GM18505 (cell line): ENCODE data around the gene TNRC18.

Source experiments
- ATAC-seq: cut with Tn5 transposase; IDR thresholded peaks from one replicate; pipeline ENCODE4 v1.9.1; 2021; ENCODE audit not compliant: unreplicated experiment
- POLR2A ChIP-seq: IDR thresholded peaks from 4 replicates; pipeline ENCODE4 v1.6.1; 2011; ENCODE audit warnings: borderline replicate concordance; ENCODE audit not compliant: insufficient read depth, insufficient read length; ENCODE audit errors: extremely low read depth

Gene TNRC18

DNA sequence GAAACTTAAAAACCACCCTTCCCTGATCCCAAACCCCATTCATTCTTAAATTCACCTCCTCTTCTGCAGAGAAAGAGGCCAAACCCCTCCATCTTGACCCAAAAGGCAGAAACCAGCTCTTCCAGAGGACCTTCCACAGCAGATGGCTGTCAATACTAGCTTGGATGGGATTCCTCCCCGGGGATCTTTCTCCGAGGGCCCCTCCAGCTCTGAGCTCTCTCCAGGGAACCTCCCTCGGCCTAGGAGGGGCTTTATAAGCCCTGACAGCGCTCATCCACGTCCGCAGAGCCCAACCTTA is 5.4 kb downstream of the TNRC18 start:
- no peak for TF ChIP-seq POLR2A
- ATAC-seq = no peak

- no peak for ATAC-seq
These were observed 6.2 kb downstream of the TNRC18 start for GRCh38 chr7:5417106-5418071.

GRCh38 chr7:5414916-5415315 is 8.7 kb downstream of the TNRC18 start:
- TF ChIP-seq POLR2A = no peak
- no peak for ATAC-seq

More at GRCh38 chr7:5417106-5418071, 6.2 kb downstream of the TNRC18 start:
- no peak for TF ChIP-seq POLR2A

GRCh38 chr7:5413449-5413786 is 10.2 kb downstream of the TNRC18 start:
- no peak for TF ChIP-seq POLR2A
- ATAC-seq = no peak

DNA sequence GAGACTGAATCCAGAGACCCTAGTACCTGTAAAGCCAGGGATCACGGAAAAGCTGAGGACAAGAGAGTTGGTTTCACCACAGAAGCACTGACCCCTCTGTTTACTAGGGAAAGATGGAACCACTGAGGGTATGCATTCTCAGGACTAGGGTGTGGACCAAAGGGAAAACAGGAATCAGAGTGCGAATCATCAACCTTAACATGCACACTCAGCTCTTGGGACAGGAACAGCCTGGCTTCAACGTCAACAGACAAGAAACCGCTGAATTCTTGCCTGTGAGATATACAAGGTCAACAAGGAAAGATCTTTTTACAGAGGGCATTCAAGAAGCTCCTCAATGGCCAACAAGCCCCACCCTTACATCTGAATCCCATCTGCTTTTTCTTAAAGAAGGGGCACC is 14.9 kb downstream of the TNRC18 start:
- TF ChIP-seq POLR2A = no peak
- ATAC-seq = no peak

DNA sequence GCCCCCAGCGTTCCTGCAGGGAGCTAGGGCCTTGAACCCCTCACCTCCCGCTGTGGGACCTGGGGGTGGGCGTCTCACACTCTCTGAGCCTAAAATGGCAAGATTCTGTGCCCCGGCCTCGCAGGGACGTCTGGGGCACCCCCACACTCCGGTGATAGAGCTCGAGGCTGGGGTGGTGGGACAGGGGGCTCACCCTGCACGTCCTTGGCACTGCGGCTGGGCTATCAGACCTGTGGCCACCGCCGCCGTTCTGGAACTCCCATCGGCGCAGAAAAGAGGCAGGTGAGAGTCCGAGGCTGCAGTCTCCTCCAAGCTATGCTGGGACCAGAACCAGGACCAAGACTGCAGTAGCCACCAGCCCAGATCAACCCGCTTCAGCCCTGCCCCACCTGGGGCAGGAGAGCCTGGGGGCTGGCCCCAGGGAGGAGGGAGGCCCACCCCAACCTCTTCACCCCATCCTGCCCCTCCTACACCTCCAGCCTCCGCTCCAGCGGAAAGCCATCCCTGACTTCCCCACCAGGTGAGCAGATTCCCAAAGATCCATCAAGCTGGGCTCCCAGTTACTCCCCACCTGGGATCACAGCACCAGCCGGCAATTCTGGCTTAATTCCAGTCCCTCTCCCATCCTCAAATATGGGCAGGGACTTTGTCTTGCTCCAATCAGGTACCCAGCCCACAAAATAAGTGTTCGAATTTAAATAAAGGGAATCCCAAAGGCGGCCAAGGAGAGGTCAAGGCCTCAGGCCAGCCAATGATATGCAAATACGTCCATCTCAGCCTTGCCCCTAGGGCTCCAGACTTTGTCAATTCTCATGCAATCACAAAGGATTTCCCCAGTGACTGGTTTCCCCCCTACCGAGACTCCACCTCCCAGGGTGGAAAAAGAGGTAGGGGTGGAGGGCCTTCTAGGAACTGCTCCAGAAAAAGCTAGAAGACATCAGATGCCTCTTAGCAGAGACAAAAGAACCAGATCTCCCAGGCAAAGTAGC is 16.4 kb downstream of the TNRC18 start:
- no peak for TF ChIP-seq POLR2A
- ATAC-seq = no peak

- ATAC-seq = no peak
- no peak for TF ChIP-seq POLR2A
These were observed 19.2 kb downstream of the TNRC18 start for GRCh38 chr7:5404421-5404826.

DNA sequence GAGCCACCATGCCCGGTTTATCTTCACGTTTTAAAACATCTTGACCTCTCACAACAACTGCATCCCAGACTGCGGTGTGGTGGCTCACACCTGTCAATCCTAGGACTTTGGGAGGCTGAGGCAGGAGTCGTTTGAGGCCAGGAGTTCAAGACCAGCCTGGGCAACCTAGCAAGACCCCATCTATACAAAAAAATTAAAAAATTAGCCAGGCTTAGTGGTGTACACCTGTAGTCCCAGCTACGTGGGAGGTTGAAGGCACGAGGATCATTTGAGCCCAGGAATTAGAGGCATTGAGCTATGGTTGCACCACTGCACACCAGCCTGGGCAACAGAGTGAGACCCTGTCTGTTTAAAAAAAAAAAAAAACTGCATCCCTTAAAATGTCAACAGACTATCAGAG is 20.2 kb downstream of the TNRC18 start:
- ATAC-seq = no peak

DNA sequence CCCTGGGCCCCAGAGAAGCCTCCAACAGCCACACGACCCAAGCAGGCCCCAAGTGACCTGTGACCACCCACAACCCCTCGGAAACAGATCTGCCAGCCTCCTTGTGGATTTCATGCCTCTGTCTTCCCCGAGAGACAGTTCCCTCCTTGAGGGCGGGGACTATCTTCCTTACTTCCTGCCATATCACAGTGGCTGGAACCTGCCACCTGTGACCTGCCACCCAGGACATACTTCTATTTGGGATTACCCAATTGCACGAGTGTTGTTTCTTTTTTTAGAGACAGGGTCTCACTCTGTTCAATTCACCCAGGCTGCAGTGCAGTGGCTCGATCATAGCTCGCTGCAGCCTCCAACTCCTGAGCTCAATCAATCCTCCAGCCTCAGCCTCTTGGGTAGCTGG is 25.9 kb downstream of the TNRC18 start:
- no peak for ATAC-seq
- TF ChIP-seq POLR2A = no peak

More for the DNA sequence above, 20.2 kb downstream of the TNRC18 start:
- TF ChIP-seq POLR2A = no peak

DNA sequence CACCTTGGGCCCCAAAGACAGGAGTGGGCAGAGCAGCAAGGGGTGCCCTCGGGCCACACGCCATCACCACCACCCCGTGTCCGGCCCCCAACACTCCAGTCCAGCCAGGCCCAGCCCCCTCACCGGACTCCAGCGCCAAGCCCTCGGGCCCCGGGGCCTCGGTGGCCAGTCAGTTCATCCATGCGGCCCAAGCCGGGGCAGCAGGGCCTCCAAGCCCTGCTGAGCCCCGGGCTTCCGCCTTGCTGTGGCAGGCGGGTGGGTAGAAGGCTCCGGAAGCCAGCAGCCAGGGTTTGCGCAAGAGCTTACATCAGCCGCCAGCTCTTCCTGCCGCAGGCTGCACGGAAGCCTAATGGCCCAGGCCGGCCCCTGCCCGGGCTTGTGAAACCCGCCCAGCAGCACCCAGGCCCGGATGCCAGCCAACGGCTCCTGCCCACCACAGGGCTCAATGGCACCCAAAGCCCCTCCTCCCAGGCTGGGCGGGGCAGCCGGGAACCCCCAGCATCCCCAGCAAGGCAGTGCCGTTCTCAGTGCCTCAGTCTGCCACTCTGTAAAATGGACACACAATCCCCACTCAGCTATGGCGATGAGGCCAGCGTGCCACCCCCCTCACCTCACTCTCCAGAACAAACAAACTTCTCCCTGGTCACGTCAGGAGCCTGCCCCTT is 26.5 kb downstream of the TNRC18 start:
- TF ChIP-seq POLR2A = peak; percentile 88
- ATAC-seq = peak; percentile 78

- peak; percentile 42 for ATAC-seq
- TF ChIP-seq POLR2A = no peak
These were observed 27.1 kb downstream of the TNRC18 start for GRCh38 chr7:5396542-5396941.

- ATAC-seq = no peak
- no peak for TF ChIP-seq POLR2A
These were observed 28.4 kb downstream of the TNRC18 start for GRCh38 chr7:5395246-5395645.

GRCh38 chr7:5394264-5395105 is 29.1 kb downstream of the TNRC18 start:
- no peak for ATAC-seq
- no peak for TF ChIP-seq POLR2A

DNA sequence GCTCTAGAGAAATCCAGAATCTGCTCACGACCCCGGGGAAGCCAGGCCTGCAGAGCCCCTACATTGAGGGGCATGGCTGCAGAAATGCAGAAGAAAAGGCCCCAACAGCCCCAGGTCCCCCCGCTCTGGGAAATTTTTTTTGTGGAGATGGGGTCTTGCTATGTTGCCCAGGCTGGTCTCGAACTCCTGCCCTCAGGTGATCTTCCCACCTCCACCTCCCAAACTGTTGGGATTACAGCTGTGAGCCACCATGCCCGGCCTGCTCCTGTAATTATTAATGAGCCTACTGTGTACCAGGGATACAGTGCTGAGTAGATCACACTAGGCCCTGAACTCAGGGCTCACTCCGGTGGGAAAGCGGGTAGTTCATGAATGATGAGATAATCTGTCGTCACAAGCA is 29.9 kb downstream of the TNRC18 start:
- ATAC-seq = no peak
- no peak for TF ChIP-seq POLR2A
